H9 (cell line): Measurements from ENCODE around the gene CSF1R. TPM values are rescaled to one million over a fixed set of nuclear protein-coding genes. Genes with fewer than 3 reads are reported as not detected.

Experiments used
- DNase-seq: peaks from one replicate; pipeline ENCODE4 v3.0.0-alpha.2; 2017
- H2AFZ ChIP-seq: one replicate; pipeline ENCODE4 v1.6.1; 2013; ENCODE audit warnings: mild to moderate bottlenecking, low read length, control low read depth, moderate library complexity
- H2AK5ac ChIP-seq: 2 replicates; pipeline ENCODE4 v1.6.1; 2013; ENCODE audit warnings: low read length, control low read depth, mixed read lengths; ENCODE audit not compliant: insufficient read length
- H2BK120ac ChIP-seq: one replicate; pipeline ENCODE4 v1.6.1; 2013; ENCODE audit warnings: low read depth, mild to moderate bottlenecking, low read length, control low read depth, inconsistent platforms; ENCODE audit not compliant: poor library complexity, severe bottlenecking
- H2BK12ac ChIP-seq: 2 replicates; pipeline ENCODE4 v1.6.1; 2013; ENCODE audit warnings: low read length, control low read depth, mixed read lengths, low read depth; ENCODE audit not compliant: insufficient read length
- H2BK15ac ChIP-seq: 2 replicates; pipeline ENCODE4 v1.6.1; 2013; ENCODE audit warnings: low read depth, low read length, control low read depth
- H2BK20ac ChIP-seq: one replicate; pipeline ENCODE4 v1.6.1; 2013; ENCODE audit warnings: low read depth, mild to moderate bottlenecking, low read length, control low read depth, inconsistent platforms; ENCODE audit not compliant: poor library complexity, severe bottlenecking
- H2BK5ac ChIP-seq: 2 replicates; pipeline ENCODE4 v1.6.1; 2013; ENCODE audit warnings: low read length, control low read depth, mixed read lengths; ENCODE audit not compliant: insufficient read length
- H3K14ac ChIP-seq: 2 replicates; pipeline ENCODE4 v1.6.1; 2013; ENCODE audit warnings: low read length, control low read depth; ENCODE audit not compliant: insufficient read depth
- H3K18ac ChIP-seq: 2 replicates; pipeline ENCODE4 v1.6.1; 2013; ENCODE audit warnings: low read depth, mild to moderate bottlenecking, mixed read lengths, low read length, control low read depth; ENCODE audit not compliant: insufficient read length
- H3K23ac ChIP-seq: 2 replicates; pipeline ENCODE4 v1.6.1; 2013; ENCODE audit warnings: low read length, control low read depth, mixed read lengths, low read depth; ENCODE audit not compliant: insufficient read length
- H3K23me2 ChIP-seq: 2 replicates; pipeline ENCODE4 v1.6.1; 2013; ENCODE audit warnings: low read depth, mild to moderate bottlenecking, mixed read lengths, low read length, control low read depth; ENCODE audit not compliant: insufficient read length, poor library complexity, severe bottlenecking
- H3K27ac ChIP-seq: 2 replicates; pipeline ENCODE4 v1.5.1; 2013; ENCODE audit warnings: low read length, control low read depth, mixed read lengths, low read depth; ENCODE audit not compliant: insufficient read length
- H3K27me3 ChIP-seq: 2 replicates; pipeline ENCODE4 v1.6.1; 2013; ENCODE audit warnings: low read length, control low read depth, inconsistent platforms; ENCODE audit not compliant: insufficient read depth
- H3K4ac ChIP-seq: 2 replicates; pipeline ENCODE4 v1.6.1; 2013; ENCODE audit warnings: low read depth, mild to moderate bottlenecking, control low read depth, inconsistent platforms, low read length, moderate library complexity
- H3K4me1 ChIP-seq: 2 replicates; pipeline ENCODE4 v1.6.1; 2013; ENCODE audit warnings: low read length, control low read depth, inconsistent platforms; ENCODE audit not compliant: insufficient read depth
- H3K4me2 ChIP-seq: 2 replicates; pipeline ENCODE4 v1.6.1; 2013; ENCODE audit warnings: low read length, control low read depth, mixed read lengths; ENCODE audit not compliant: insufficient read length, insufficient read depth
- H3K56ac ChIP-seq: 2 replicates; pipeline ENCODE4 v1.6.1; 2013; ENCODE audit warnings: low read depth, mild to moderate bottlenecking, mixed read lengths, low read length, control low read depth; ENCODE audit not compliant: insufficient read length
- H3K79me1 ChIP-seq: 2 replicates; pipeline ENCODE4 v1.6.1; 2013; ENCODE audit warnings: low read depth, mild to moderate bottlenecking, moderate library complexity, low read length, control low read depth, inconsistent platforms; ENCODE audit not compliant: insufficient read depth, poor library complexity, severe bottlenecking
- H3K79me2 ChIP-seq: 2 replicates; pipeline ENCODE4 v1.6.1; 2013; ENCODE audit warnings: low read length, control low read depth, inconsistent platforms; ENCODE audit not compliant: insufficient read depth
- H3K9ac ChIP-seq: 2 replicates; pipeline ENCODE4 v1.6.1; 2013; ENCODE audit warnings: low read length, control low read depth, mixed read lengths; ENCODE audit not compliant: insufficient read length; ENCODE audit errors: extremely low read depth
- H3K9me3 ChIP-seq: one replicate; pipeline ENCODE4 v1.6.1; 2013; ENCODE audit warnings: low read depth, low read length, inconsistent platforms; ENCODE audit not compliant: control insufficient read depth
- H3T11ph ChIP-seq: one replicate; pipeline ENCODE4 v1.6.1; 2013; ENCODE audit warnings: mild to moderate bottlenecking, low read length, control low read depth, inconsistent platforms
- H4K20me1 ChIP-seq: one replicate; pipeline ENCODE4 v1.6.1; 2013; ENCODE audit not compliant: control insufficient read depth, insufficient read length, insufficient read depth
- H4K5ac ChIP-seq: 2 replicates; pipeline ENCODE4 v1.6.1; 2013; ENCODE audit warnings: low read depth, mild to moderate bottlenecking, mixed read lengths, low read length, control low read depth; ENCODE audit not compliant: insufficient read length
- H4K8ac ChIP-seq: replicated peaks from 2 replicates; pipeline ENCODE4 v1.6.1; 2013; ENCODE audit warnings: low read length, control low read depth, mixed read lengths, low read depth; ENCODE audit not compliant: insufficient read length
- H4K91ac ChIP-seq: 2 replicates; pipeline ENCODE4 v1.6.1; 2013; ENCODE audit warnings: low read depth, mild to moderate bottlenecking, moderate library complexity, mixed read lengths, low read length, control low read depth; ENCODE audit not compliant: insufficient read length
- H3K27ac Mint-ChIP-seq, 3 experiments: 2 replicates in 2 of 3; 3 replicates in 1 of 3; pipeline ENCODE4 v1.8.0; 2020 to 2021; ENCODE audit warnings: mixed read lengths in 3 of 3, mild to moderate bottlenecking in 1 of 3, moderate library complexity in 1 of 3
- H3K27me3 Mint-ChIP-seq: 2 replicates; pipeline ENCODE4 v1.8.0; 2021; ENCODE audit warnings: low read depth, mild to moderate bottlenecking, moderate library complexity, mixed read lengths
- H3K36me3 Mint-ChIP-seq, 3 experiments: 2 replicates in 2 of 3; 3 replicates in 1 of 3; pipeline ENCODE4 v1.8.0; 2020 to 2021; ENCODE audit warnings: low read depth in 3 of 3, mixed read lengths in 3 of 3; ENCODE audit not compliant: insufficient read depth in 1 of 3
- H3K4me1 Mint-ChIP-seq, 2 experiments: 2 replicates each; pipeline ENCODE4 v1.8.0; 2020; ENCODE audit warnings: mixed read lengths in 2 of 2
- H3K4me3 Mint-ChIP-seq, 2 experiments: 2 replicates in 1 of 2; 3 replicates in 1 of 2; pipeline ENCODE4 v1.8.0; 2020 to 2021; ENCODE audit warnings: mild to moderate bottlenecking in 2 of 2, mixed read lengths in 2 of 2, moderate library complexity in 1 of 2
- H3K9me3 Mint-ChIP-seq, 2 experiments: 2 replicates in 1 of 2; 3 replicates in 1 of 2; pipeline ENCODE4 v1.8.0; 2020; ENCODE audit warnings: mild to moderate bottlenecking in 2 of 2, mixed read lengths in 2 of 2, moderate library complexity in 1 of 2
- WGBS: extraction: QIAGEN DNeasy Blood & Tissue Kit; methylation state at CpG from one replicate; pipeline ENCODE4 v1.1.7; 2013; ENCODE audit warnings: missing lambda C conversion rate, low lambda C conversion rate, mixed read lengths; ENCODE audit not compliant: insufficient read length; ENCODE audit errors: extremely low coverage; 5-methylcytosine and 5-hydroxymethylcytosine counted together
- total RNA-seq: library from RNA; stranded (reverse); gene quantifications from 2 replicates; pipeline ENCODE4 v1.2.1, GENCODE V29; 2021
- TF ChIP-seq, protein P1 (sequence below): fragments of 200-600 bp; sonication (generic); conservative IDR thresholded peaks from 3 replicates; pipeline ENCODE4 v1.8.0; 2021; ENCODE audit warnings: antibody characterized with exemption, mild to moderate bottlenecking

The CSF1R gene
- total RNA-seq, 1 experiment from 2014 or later, result 0.13 TPM

DNA sequence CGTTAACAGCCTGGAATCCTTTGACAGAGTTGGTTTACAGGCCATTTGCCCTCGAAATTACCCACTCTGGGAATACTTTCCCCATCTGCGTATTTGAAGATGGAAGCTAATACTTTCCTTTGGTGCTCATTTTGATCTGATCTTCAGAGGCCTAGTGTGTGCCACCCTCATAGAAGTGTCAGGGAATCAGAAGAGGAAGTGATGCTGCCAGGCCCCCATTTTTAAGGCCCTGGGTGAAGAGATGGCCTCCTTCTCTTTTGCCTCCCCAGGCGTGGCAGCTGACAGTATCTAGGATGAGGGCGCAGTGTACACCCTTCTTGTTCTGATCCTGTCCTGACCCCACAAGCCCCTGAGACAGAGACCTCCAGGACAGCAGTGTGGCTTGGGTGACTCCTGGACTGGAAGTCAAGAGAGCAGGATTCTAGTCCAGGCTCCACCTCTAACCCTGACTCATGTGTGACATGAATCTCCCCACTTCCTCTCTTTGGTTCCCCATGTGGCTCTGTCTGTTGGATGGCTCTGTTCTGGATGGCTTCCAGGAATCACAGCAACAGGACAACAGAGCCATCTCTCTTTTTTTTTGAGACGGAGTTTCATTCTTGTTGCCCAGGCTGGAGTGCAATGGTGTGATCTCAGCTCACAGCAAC lies 27.8 kb downstream of the CSF1R start:
- Histone ChIP-seq H2BK20ac (no peak overlapping the region), H3K9me3 (no peaks in the 10 kb centered on the region), H3K14ac (no peak overlapping the region), H3K4ac (no peak overlapping the region), H3K79me1 (no peaks in the 10 kb centered on the region), H2AK5ac (no peak overlapping the region), H2BK5ac (no peak overlapping the region), H4K8ac (no peak overlapping the region), H2AFZ (no peak overlapping the region), H3K18ac (no peak overlapping the region), H3K23me2 (no peaks in the 10 kb centered on the region), H3K27me3 (no peaks in the 10 kb centered on the region), H2BK12ac (no peak overlapping the region), H3T11ph (no peak overlapping the region), H4K5ac (no peak overlapping the region), H4K91ac (no peak overlapping the region), H3K56ac (no peak overlapping the region), H3K4me2 (no peak overlapping the region), H3K4me1 (peaks cover 4% of the 10 kb centered on the region; the same call in 1 of the 2 replicates), H4K20me1 (no peaks in the 10 kb centered on the region), H3K23ac (no peak overlapping the region), H3K9ac (no peak overlapping the region), H3K79me2 (no peaks in the 10 kb centered on the region), H3K27ac (no peak overlapping the region), H2BK15ac (no peak overlapping the region), H2BK120ac (no peak overlapping the region)
- Mint-ChIP-seq H3K27ac (peak overlapping the region in 1 of 3 experiments; percentile 53; a peak in 1 of 7 replicates), H3K27me3 (peaks cover 32% of the 10 kb centered on the region), H3K4me1 (peaks cover 21 to 26% of the 10 kb centered on the region in 2 experiments), H3K4me3 (no peak overlapping the region), H3K9me3 (no peaks in the 10 kb centered on the region), H3K36me3 (peaks cover 0 to 15% (median 14%) of the 10 kb centered on the region in 3 experiments; a peak in 5 of 7 replicates)
- TF ChIP-seq, protein P1, sequence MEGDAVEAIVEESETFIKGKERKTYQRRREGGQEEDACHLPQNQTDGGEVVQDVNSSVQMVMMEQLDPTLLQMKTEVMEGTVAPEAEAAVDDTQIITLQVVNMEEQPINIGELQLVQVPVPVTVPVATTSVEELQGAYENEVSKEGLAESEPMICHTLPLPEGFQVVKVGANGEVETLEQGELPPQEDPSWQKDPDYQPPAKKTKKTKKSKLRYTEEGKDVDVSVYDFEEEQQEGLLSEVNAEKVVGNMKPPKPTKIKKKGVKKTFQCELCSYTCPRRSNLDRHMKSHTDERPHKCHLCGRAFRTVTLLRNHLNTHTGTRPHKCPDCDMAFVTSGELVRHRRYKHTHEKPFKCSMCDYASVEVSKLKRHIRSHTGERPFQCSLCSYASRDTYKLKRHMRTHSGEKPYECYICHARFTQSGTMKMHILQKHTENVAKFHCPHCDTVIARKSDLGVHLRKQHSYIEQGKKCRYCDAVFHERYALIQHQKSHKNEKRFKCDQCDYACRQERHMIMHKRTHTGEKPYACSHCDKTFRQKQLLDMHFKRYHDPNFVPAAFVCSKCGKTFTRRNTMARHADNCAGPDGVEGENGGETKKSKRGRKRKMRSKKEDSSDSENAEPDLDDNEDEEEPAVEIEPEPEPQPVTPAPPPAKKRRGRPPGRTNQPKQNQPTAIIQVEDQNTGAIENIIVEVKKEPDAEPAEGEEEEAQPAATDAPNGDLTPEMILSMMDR, result no peak
- DNase-seq, result no peak
- WGBS, result no CpG with 5 or more reads among the region's 6 CpGs
